H9 (cell line): ENCODE data around the gene COA1. TPM values are rescaled to one million over a fixed set of nuclear protein-coding genes. Genes with fewer than 3 reads are reported as not detected.

Source experiments
- DNase-seq: peaks from one replicate; pipeline ENCODE4 v3.0.0-alpha.2; 2017
- H2AFZ ChIP-seq: one replicate; pipeline ENCODE4 v1.6.1; 2013; ENCODE audit warnings: mild to moderate bottlenecking, low read length, control low read depth, moderate library complexity
- H2AK5ac ChIP-seq: 2 replicates; pipeline ENCODE4 v1.6.1; 2013; ENCODE audit warnings: low read length, control low read depth, mixed read lengths; ENCODE audit not compliant: insufficient read length
- H2BK120ac ChIP-seq: one replicate; pipeline ENCODE4 v1.6.1; 2013; ENCODE audit warnings: low read depth, mild to moderate bottlenecking, low read length, control low read depth, inconsistent platforms; ENCODE audit not compliant: poor library complexity, severe bottlenecking
- H2BK12ac ChIP-seq: 2 replicates; pipeline ENCODE4 v1.6.1; 2013; ENCODE audit warnings: low read length, control low read depth, mixed read lengths, low read depth; ENCODE audit not compliant: insufficient read length
- H2BK15ac ChIP-seq: 2 replicates; pipeline ENCODE4 v1.6.1; 2013; ENCODE audit warnings: low read depth, low read length, control low read depth
- H2BK20ac ChIP-seq: one replicate; pipeline ENCODE4 v1.6.1; 2013; ENCODE audit warnings: low read depth, mild to moderate bottlenecking, low read length, control low read depth, inconsistent platforms; ENCODE audit not compliant: poor library complexity, severe bottlenecking
- H2BK5ac ChIP-seq: 2 replicates; pipeline ENCODE4 v1.6.1; 2013; ENCODE audit warnings: low read length, control low read depth, mixed read lengths; ENCODE audit not compliant: insufficient read length
- H3K14ac ChIP-seq: 2 replicates; pipeline ENCODE4 v1.6.1; 2013; ENCODE audit warnings: low read length, control low read depth; ENCODE audit not compliant: insufficient read depth
- H3K18ac ChIP-seq: 2 replicates; pipeline ENCODE4 v1.6.1; 2013; ENCODE audit warnings: low read depth, mild to moderate bottlenecking, mixed read lengths, low read length, control low read depth; ENCODE audit not compliant: insufficient read length
- H3K23ac ChIP-seq: 2 replicates; pipeline ENCODE4 v1.6.1; 2013; ENCODE audit warnings: low read length, control low read depth, mixed read lengths, low read depth; ENCODE audit not compliant: insufficient read length
- H3K23me2 ChIP-seq: 2 replicates; pipeline ENCODE4 v1.6.1; 2013; ENCODE audit warnings: low read depth, mild to moderate bottlenecking, mixed read lengths, low read length, control low read depth; ENCODE audit not compliant: insufficient read length, poor library complexity, severe bottlenecking
- H3K27ac ChIP-seq: 2 replicates; pipeline ENCODE4 v1.5.1; 2013; ENCODE audit warnings: low read length, control low read depth, mixed read lengths, low read depth; ENCODE audit not compliant: insufficient read length
- H3K27me3 ChIP-seq: 2 replicates; pipeline ENCODE4 v1.6.1; 2013; ENCODE audit warnings: low read length, control low read depth, inconsistent platforms; ENCODE audit not compliant: insufficient read depth
- H3K4ac ChIP-seq: 2 replicates; pipeline ENCODE4 v1.6.1; 2013; ENCODE audit warnings: low read depth, mild to moderate bottlenecking, control low read depth, inconsistent platforms, low read length, moderate library complexity
- H3K4me1 ChIP-seq: 2 replicates; pipeline ENCODE4 v1.6.1; 2013; ENCODE audit warnings: low read length, control low read depth, inconsistent platforms; ENCODE audit not compliant: insufficient read depth
- H3K4me2 ChIP-seq: 2 replicates; pipeline ENCODE4 v1.6.1; 2013; ENCODE audit warnings: low read length, control low read depth, mixed read lengths; ENCODE audit not compliant: insufficient read length, insufficient read depth
- H3K56ac ChIP-seq: 2 replicates; pipeline ENCODE4 v1.6.1; 2013; ENCODE audit warnings: low read depth, mild to moderate bottlenecking, mixed read lengths, low read length, control low read depth; ENCODE audit not compliant: insufficient read length
- H3K79me1 ChIP-seq: 2 replicates; pipeline ENCODE4 v1.6.1; 2013; ENCODE audit warnings: low read depth, mild to moderate bottlenecking, moderate library complexity, low read length, control low read depth, inconsistent platforms; ENCODE audit not compliant: insufficient read depth, poor library complexity, severe bottlenecking
- H3K79me2 ChIP-seq: 2 replicates; pipeline ENCODE4 v1.6.1; 2013; ENCODE audit warnings: low read length, control low read depth, inconsistent platforms; ENCODE audit not compliant: insufficient read depth
- H3K9ac ChIP-seq: 2 replicates; pipeline ENCODE4 v1.6.1; 2013; ENCODE audit warnings: low read length, control low read depth, mixed read lengths; ENCODE audit not compliant: insufficient read length; ENCODE audit errors: extremely low read depth
- H3K9me3 ChIP-seq: one replicate; pipeline ENCODE4 v1.6.1; 2013; ENCODE audit warnings: low read depth, low read length, inconsistent platforms; ENCODE audit not compliant: control insufficient read depth
- H3T11ph ChIP-seq: one replicate; pipeline ENCODE4 v1.6.1; 2013; ENCODE audit warnings: mild to moderate bottlenecking, low read length, control low read depth, inconsistent platforms
- H4K20me1 ChIP-seq: one replicate; pipeline ENCODE4 v1.6.1; 2013; ENCODE audit not compliant: control insufficient read depth, insufficient read length, insufficient read depth
- H4K5ac ChIP-seq: 2 replicates; pipeline ENCODE4 v1.6.1; 2013; ENCODE audit warnings: low read depth, mild to moderate bottlenecking, mixed read lengths, low read length, control low read depth; ENCODE audit not compliant: insufficient read length
- H4K8ac ChIP-seq: replicated peaks from 2 replicates; pipeline ENCODE4 v1.6.1; 2013; ENCODE audit warnings: low read length, control low read depth, mixed read lengths, low read depth; ENCODE audit not compliant: insufficient read length
- H4K91ac ChIP-seq: 2 replicates; pipeline ENCODE4 v1.6.1; 2013; ENCODE audit warnings: low read depth, mild to moderate bottlenecking, moderate library complexity, mixed read lengths, low read length, control low read depth; ENCODE audit not compliant: insufficient read length
- H3K27ac Mint-ChIP-seq, 3 experiments: 2 replicates in 2 of 3; 3 replicates in 1 of 3; pipeline ENCODE4 v1.8.0; 2020 to 2021; ENCODE audit warnings: mixed read lengths in 3 of 3, mild to moderate bottlenecking in 1 of 3, moderate library complexity in 1 of 3
- H3K27me3 Mint-ChIP-seq: 2 replicates; pipeline ENCODE4 v1.8.0; 2021; ENCODE audit warnings: low read depth, mild to moderate bottlenecking, moderate library complexity, mixed read lengths
- H3K36me3 Mint-ChIP-seq, 3 experiments: 2 replicates in 2 of 3; 3 replicates in 1 of 3; pipeline ENCODE4 v1.8.0; 2020 to 2021; ENCODE audit warnings: low read depth in 3 of 3, mixed read lengths in 3 of 3; ENCODE audit not compliant: insufficient read depth in 1 of 3
- H3K4me1 Mint-ChIP-seq, 2 experiments: 2 replicates each; pipeline ENCODE4 v1.8.0; 2020; ENCODE audit warnings: mixed read lengths in 2 of 2
- H3K4me3 Mint-ChIP-seq, 2 experiments: 2 replicates in 1 of 2; 3 replicates in 1 of 2; pipeline ENCODE4 v1.8.0; 2020 to 2021; ENCODE audit warnings: mild to moderate bottlenecking in 2 of 2, mixed read lengths in 2 of 2, moderate library complexity in 1 of 2
- H3K9me3 Mint-ChIP-seq, 2 experiments: 2 replicates in 1 of 2; 3 replicates in 1 of 2; pipeline ENCODE4 v1.8.0; 2020; ENCODE audit warnings: mild to moderate bottlenecking in 2 of 2, mixed read lengths in 2 of 2, moderate library complexity in 1 of 2
- CTCF ChIP-seq: fragments of 200-600 bp; sonication (generic); conservative IDR thresholded peaks from 3 replicates; pipeline ENCODE4 v1.8.0; 2021; ENCODE audit warnings: antibody characterized with exemption, mild to moderate bottlenecking
- WGBS: extraction: QIAGEN DNeasy Blood & Tissue Kit; methylation state at CpG from one replicate; pipeline ENCODE4 v1.1.7; 2013; ENCODE audit warnings: missing lambda C conversion rate, low lambda C conversion rate, mixed read lengths; ENCODE audit not compliant: insufficient read length; ENCODE audit errors: extremely low coverage; 5-methylcytosine and 5-hydroxymethylcytosine counted together
- total RNA-seq: library from RNA; stranded (reverse); gene quantifications from 2 replicates; pipeline ENCODE4 v1.2.1, GENCODE V29; 2021

COA1 gene
- total RNA-seq, 1 experiment from 2014 or later, result 138 TPM

DNA sequence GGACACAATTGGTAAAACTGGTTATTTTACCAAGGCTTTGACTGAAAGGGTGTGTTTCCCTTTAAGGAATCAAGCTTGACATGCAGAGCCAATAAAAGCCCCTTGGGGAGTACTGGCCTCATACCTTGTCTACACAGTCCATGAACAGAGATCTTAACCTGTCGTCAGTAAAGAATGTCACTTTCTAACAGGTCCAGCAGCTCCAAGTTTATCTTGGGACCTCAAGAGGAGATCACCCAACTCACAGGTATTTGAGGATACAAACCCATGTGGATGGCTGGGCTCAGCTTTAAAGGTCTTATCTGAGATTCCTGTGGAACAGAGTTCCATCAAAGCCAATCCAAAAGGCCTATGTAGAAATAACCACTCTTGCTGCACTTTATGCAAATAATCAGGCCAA, 61.3 kb downstream of the COA1 start:
- Histone ChIP-seq H3K23ac (no peak overlapping the region), H3K18ac (no peak overlapping the region), H2AK5ac (no peak overlapping the region), H2BK15ac (no peak overlapping the region), H3K79me1 (peaks cover 3% of the 10 kb centered on the region), H3K4ac (no peak overlapping the region), H3T11ph (no peak overlapping the region), H3K27me3 (no peaks in the 10 kb centered on the region), H3K79me2 (peaks cover 16% of the 10 kb centered on the region; the same call in 1 of the 2 replicates), H4K5ac (no peak overlapping the region), H4K8ac (no peak overlapping the region), H3K4me2 (no peak overlapping the region), H4K20me1 (no peaks in the 10 kb centered on the region), H2BK5ac (no peak overlapping the region), H3K4me1 (no peaks in the 10 kb centered on the region; the same call in 1 of the 2 replicates), H3K9me3 (no peaks in the 10 kb centered on the region), H2BK12ac (no peak overlapping the region), H3K9ac (no peak overlapping the region), H3K14ac (no peak overlapping the region), H3K23me2 (no peaks in the 10 kb centered on the region), H2BK120ac (no peak overlapping the region), H4K91ac (no peak overlapping the region), H2BK20ac (no peak overlapping the region), H2AFZ (no peak overlapping the region), H3K56ac (no peak overlapping the region), H3K27ac (no peak overlapping the region)
- Mint-ChIP-seq H3K4me3 (no peak overlapping the region), H3K27ac (no peak overlapping the region), H3K4me1 (peaks cover 24 to 31% of the 10 kb centered on the region in 2 experiments), H3K36me3 (peaks cover 27 to 49% (median 45%) of the 10 kb centered on the region in 3 experiments), H3K9me3 (peaks cover 13 to 40% of the 10 kb centered on the region in 2 experiments; a peak in 4 of 5 replicates), H3K27me3 (no peaks in the 10 kb centered on the region)
- no peak for TF ChIP-seq CTCF
- WGBS, result no CpG with 5 or more reads among the region's 1 CpG
- DNase-seq, result no peak
